ENCODE measurements around the gene TRIP4. TPM values are rescaled to one million over a fixed set of nuclear protein-coding genes. Genes with fewer than 3 reads are reported as not detected.
A peak's percentile ranks its signal among the peaks of the same experiment; 100 is the strongest.
"Not testable (repeated sequence)": the region's sequence is repeated elsewhere in the genome, so short reads cannot be mapped to it uniquely, and the experiment has no call there.

The TRIP4 gene
- total and polyA plus RNA-seq, 7 experiments from 2014 or later = 16.5 to 31.5 (median 26.4) TPM

- Histone ChIP-seq H3K27me3 (ENCODE audit: control insufficient read depth in 2 of 2, insufficient read depth in 2 of 2, low read length in 2 of 2) (no peaks in the 10 kb centered on the region), H3K4me3 (ENCODE audit: low read length) (no peak overlapping the region), H3K9me3 (ENCODE audit: control insufficient read depth in 2 of 3, low read length in 3 of 3) (no peaks in the 10 kb centered on the region), H3K27ac (ENCODE audit: low read depth, low read length) (no peak overlapping the region), H3K4me1 (ENCODE audit: control insufficient read depth in 2 of 2, insufficient read depth in 2 of 2, low read length in 2 of 2) (peaks cover 0 to 6% of the 10 kb centered on the region in 2 donors), H3K36me3 (ENCODE audit: control insufficient read depth in 2 of 3, insufficient read depth in 3 of 3, low read length in 3 of 3) (peaks cover 0 to 4% (median 0%) of the 10 kb centered on the region in 3 experiments)
- peak overlapping the region in 5 of 10 donors; percentile 3 to 37 (median 25) for H3K4me3 Mint-ChIP-seq
- peak overlapping the region in 8 of 9 donors; percentile 3 to 74 (median 32) for H3K27ac Mint-ChIP-seq
- no peaks in the 10 kb centered on the region for H3K9me3 Mint-ChIP-seq
- CTCF ChIA-PET = interaction anchor here (0.9 kb wide), 1 partner anchor 14 kb away, joined by 4 read pairs; no protein-coding TSS in a partner anchor
- POLR2A ChIA-PET = interaction anchor here (1.0 to 1.2 kb wide), 2 partner anchors 10 to 43 kb away, joined by 3 read pairs; no protein-coding TSS in a partner anchor
- intact Hi-C loops (cut with micrococcal nuclease) = no loop called here
- ATAC-seq (no peak), DNase-seq (no peak)
- H3K36me3 Mint-ChIP-seq = peaks cover 0 to 20% (median 9%) of the 10 kb centered on the region in 5 donors
- H3K4me1 Mint-ChIP-seq = peaks cover 35 to 71% (median 55%) of the 10 kb centered on the region in 7 donors
- H3K27me3 Mint-ChIP-seq = no peaks in the 10 kb centered on the region
Observed at GRCh38 chr15:64480891-64481290, 93.3 kb downstream of the TRIP4 start.

DNA sequence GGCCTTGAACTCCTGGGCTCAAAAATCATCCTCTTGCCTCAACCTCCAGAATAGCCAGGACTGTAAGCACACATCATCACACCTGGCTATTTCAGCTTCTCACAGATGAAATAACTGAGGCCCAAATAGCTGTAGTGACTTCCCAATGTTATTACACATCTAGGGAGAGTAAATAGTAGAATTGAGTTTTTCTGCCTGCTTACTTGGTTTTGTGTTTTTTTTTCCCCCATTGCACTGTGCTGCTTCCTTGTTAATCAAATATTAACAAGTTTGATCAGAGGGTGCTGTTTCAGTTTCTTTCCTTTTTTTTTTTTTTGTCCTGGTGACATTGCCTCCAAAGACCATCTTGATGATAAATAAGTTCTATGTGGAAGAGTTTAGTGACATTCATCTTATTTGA, 96.1 kb downstream of the TRIP4 start:
- peaks cover 0 to 5% (median 0%) of the 10 kb centered on the region in 3 experiments for H3K36me3 ChIP-seq (ENCODE audit: control insufficient read depth in 2 of 3, insufficient read depth in 3 of 3, low read length in 3 of 3)
- ATAC-seq = no peak
- CTCF ChIA-PET = interaction anchor here (1.1 kb wide), 1 partner anchor 11 kb away, joined by 3 read pairs; no protein-coding TSS in a partner anchor
- no peak overlapping the region for H3K4me3 ChIP-seq (ENCODE audit: low read length)
- H3K4me1 ChIP-seq (ENCODE audit: control insufficient read depth in 2 of 2, insufficient read depth in 2 of 2, low read length in 2 of 2) = no peaks in the 10 kb centered on the region
- Mint-ChIP-seq H3K4me1 (peaks cover 15 to 65% (median 41%) of the 10 kb centered on the region in 7 donors), H3K4me3 (no peak overlapping the region), H3K27me3 (no peaks in the 10 kb centered on the region), H3K9me3 (peaks cover 0 to 3% (median 0%) of the 10 kb centered on the region in 11 donors), H3K36me3 (peaks cover 4 to 37% (median 18%) of the 10 kb centered on the region in 5 donors), H3K27ac (peak overlapping the region in 6 of 9 donors; percentile 15 to 69 (median 44))
- no peak overlapping the region for H3K27ac ChIP-seq (ENCODE audit: low read depth, low read length)
- no peak for DNase-seq
- POLR2A ChIA-PET = interaction anchor here (0.6 to 1.6 kb wide), 4 partner anchors 11 to 17 kb away, joined by 3 to 6 read pairs (median 4); no protein-coding TSS in a partner anchor
- no peaks in the 10 kb centered on the region for H3K27me3 ChIP-seq (ENCODE audit: control insufficient read depth in 2 of 2, insufficient read depth in 2 of 2, low read length in 2 of 2)
- no peaks in the 10 kb centered on the region for H3K9me3 ChIP-seq (ENCODE audit: control insufficient read depth in 2 of 3, low read length in 3 of 3)
- intact Hi-C loops (cut with micrococcal nuclease) = no loop called here

- Mint-ChIP-seq H3K4me3 (no peak overlapping the region), H3K27ac (peak overlapping the region in 6 of 9 donors; percentile 1 to 87 (median 24)), H3K36me3 (peaks cover 4 to 40% (median 19%) of the 10 kb centered on the region in 5 donors), H3K27me3 (no peaks in the 10 kb centered on the region), H3K9me3 (peaks cover 0 to 3% (median 0%) of the 10 kb centered on the region in 11 donors), H3K4me1 (peaks cover 8 to 66% (median 38%) of the 10 kb centered on the region in 7 donors)
- no peak for DNase-seq
- no peaks in the 10 kb centered on the region for H3K9me3 ChIP-seq (ENCODE audit: control insufficient read depth in 2 of 3, low read length in 3 of 3)
- intact Hi-C loops (cut with micrococcal nuclease) = no loop called here
- POLR2A ChIA-PET = interaction anchor here (0.7 to 0.9 kb wide), 2 partner anchors 17 kb away, joined by 3 to 4 read pairs; no protein-coding TSS in a partner anchor
- H3K27me3 ChIP-seq (ENCODE audit: control insufficient read depth in 2 of 2, insufficient read depth in 2 of 2, low read length in 2 of 2) = no peaks in the 10 kb centered on the region
- CTCF ChIA-PET = no interaction called here
- no peak overlapping the region for H3K4me3 ChIP-seq (ENCODE audit: low read length)
- ATAC-seq = no peak
- H3K36me3 ChIP-seq (ENCODE audit: control insufficient read depth in 2 of 3, insufficient read depth in 3 of 3, low read length in 3 of 3) = peaks cover 0 to 9% (median 0%) of the 10 kb centered on the region in 3 experiments
- H3K4me1 ChIP-seq (ENCODE audit: control insufficient read depth in 2 of 2, insufficient read depth in 2 of 2, low read length in 2 of 2) = peaks cover 0 to 3% of the 10 kb centered on the region in 2 donors
- H3K27ac ChIP-seq (ENCODE audit: low read depth, low read length) = no peak overlapping the region
Observed at GRCh38 chr15:64485796-64486195, 98.2 kb downstream of the TRIP4 start.

- H3K36me3 Mint-ChIP-seq = peaks cover 4 to 27% (median 19%) of the 10 kb centered on the region in 5 donors
- intact Hi-C loops (cut with micrococcal nuclease) = no loop called here
Observed at GRCh38 chr15:64490598-64491259, 103.1 kb downstream of the TRIP4 start.

DNA sequence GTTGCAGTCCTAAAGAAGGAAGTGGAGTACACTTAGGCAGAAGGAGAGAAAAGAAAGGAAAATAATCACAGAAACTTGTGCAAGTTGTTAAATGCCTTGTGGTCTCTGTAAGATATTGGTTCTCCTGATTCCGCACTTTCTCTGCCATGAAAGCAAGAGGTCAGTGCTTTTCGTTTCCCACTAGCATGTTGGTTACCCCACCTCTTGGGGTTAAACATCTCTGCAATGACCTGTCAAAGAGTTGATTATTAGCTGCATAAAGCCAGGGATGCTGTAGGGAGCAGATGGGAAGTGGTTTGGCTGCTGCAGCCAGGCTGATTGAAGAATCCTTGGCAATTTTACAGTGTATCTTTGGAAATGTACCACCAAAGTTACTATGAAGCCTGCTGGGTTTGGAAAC, 106.0 kb downstream of the TRIP4 start:
- H3K27ac ChIP-seq (ENCODE audit: low read depth, low read length) = no peak overlapping the region
- no peak for DNase-seq
- no peak for ATAC-seq
- H3K4me1 Mint-ChIP-seq = peaks cover 32 to 87% (median 68%) of the 10 kb centered on the region in 7 donors
- H3K4me1 ChIP-seq (ENCODE audit: control insufficient read depth in 2 of 2, insufficient read depth in 2 of 2, low read length in 2 of 2) = peaks cover 0 to 42% of the 10 kb centered on the region in 2 donors
- CTCF ChIA-PET = no interaction called here
- no peaks in the 10 kb centered on the region for H3K27me3 ChIP-seq (ENCODE audit: control insufficient read depth in 2 of 2, insufficient read depth in 2 of 2, low read length in 2 of 2)
- peaks cover 0 to 4% (median 0%) of the 10 kb centered on the region in 3 experiments for H3K36me3 ChIP-seq (ENCODE audit: control insufficient read depth in 2 of 3, insufficient read depth in 3 of 3, low read length in 3 of 3)
- H3K27me3 Mint-ChIP-seq = no peaks in the 10 kb centered on the region
- peak overlapping the region in 2 of 10 donors; percentile 3 to 33 for H3K4me3 Mint-ChIP-seq
- H3K4me3 ChIP-seq (ENCODE audit: low read length) = no peak overlapping the region
- peak overlapping the region in 8 of 9 donors; percentile 32 to 85 (median 56) for H3K27ac Mint-ChIP-seq
- H3K36me3 Mint-ChIP-seq = peaks cover 5 to 21% (median 18%) of the 10 kb centered on the region in 5 donors
- POLR2A ChIA-PET = interaction anchor here (0.5 kb wide), 1 partner anchor 11 kb away, joined by 3 read pairs; no protein-coding TSS in a partner anchor
- H3K9me3 Mint-ChIP-seq = no peaks in the 10 kb centered on the region
- H3K9me3 ChIP-seq (ENCODE audit: control insufficient read depth in 2 of 3, low read length in 3 of 3) = no peaks in the 10 kb centered on the region
- intact Hi-C loops (cut with micrococcal nuclease) = no loop called here

More at GRCh38 chr15:64490598-64491259, 103.1 kb downstream of the TRIP4 start:
- H3K36me3 ChIP-seq (ENCODE audit: control insufficient read depth in 2 of 3, insufficient read depth in 3 of 3, low read length in 3 of 3) = peaks cover 0 to 7% (median 0%) of the 10 kb centered on the region in 3 experiments
- Mint-ChIP-seq H3K4me1 (peaks cover 24 to 80% (median 55%) of the 10 kb centered on the region in 7 donors), H3K27me3 (no peaks in the 10 kb centered on the region), H3K9me3 (peaks cover 0 to 3% (median 0%) of the 10 kb centered on the region in 11 donors), H3K4me3 (peak overlapping the region in 3 of 10 donors; percentile 12 to 36 (median 30)), H3K27ac (peak overlapping the region in 8 of 9 donors; percentile 25 to 85 (median 58))
- DNase-seq (no peak), ATAC-seq (no peak)
- H3K4me1 ChIP-seq (ENCODE audit: control insufficient read depth in 2 of 2, insufficient read depth in 2 of 2, low read length in 2 of 2) = peaks cover 0 to 28% of the 10 kb centered on the region in 2 donors
- ChIA-PET POLR2A (interaction anchor here (1.1 to 1.5 kb wide), 3 partner anchors 10 to 13 kb away, joined by 3 to 4 read pairs (median 3); no protein-coding TSS in a partner anchor), CTCF (interaction anchor here (0.7 kb wide), 1 partner anchor 23 kb away, joined by 3 read pairs; no protein-coding TSS in a partner anchor)
- no peaks in the 10 kb centered on the region for H3K27me3 ChIP-seq (ENCODE audit: control insufficient read depth in 2 of 2, insufficient read depth in 2 of 2, low read length in 2 of 2)
- H3K27ac ChIP-seq (ENCODE audit: low read depth, low read length) = no peak overlapping the region
- H3K4me3 ChIP-seq (ENCODE audit: low read length) = no peak overlapping the region
- no peaks in the 10 kb centered on the region for H3K9me3 ChIP-seq (ENCODE audit: control insufficient read depth in 2 of 3, low read length in 3 of 3)

- Histone ChIP-seq H3K36me3 (ENCODE audit: control insufficient read depth in 2 of 3, insufficient read depth in 3 of 3, low read length in 3 of 3) (peaks cover 0 to 13% (median 0%) of the 10 kb centered on the region in 3 experiments), H3K4me1 (ENCODE audit: control insufficient read depth in 2 of 2, insufficient read depth in 2 of 2, low read length in 2 of 2) (peaks cover 6 to 52% of the 10 kb centered on the region in 2 donors)
- Mint-ChIP-seq H3K4me3 (peak overlapping the region in 8 of 10 donors; percentile 0 to 62 (median 22)), H3K36me3 (peaks cover 15 to 34% (median 28%) of the 10 kb centered on the region in 5 donors), H3K27ac (peak overlapping the region in 8 of 9 donors; percentile 38 to 93 (median 80)), H3K4me1 (peaks cover 48 to 97% (median 83%) of the 10 kb centered on the region in 7 donors)
- H3K9me3 ChIP-seq (ENCODE audit: control insufficient read depth in 2 of 3, low read length in 3 of 3); H3K9me3 Mint-ChIP-seq; H3K4me3 ChIP-seq (ENCODE audit: low read length); DNase-seq; H3K27me3 ChIP-seq (ENCODE audit: control insufficient read depth in 2 of 2, insufficient read depth in 2 of 2, low read length in 2 of 2); H3K27me3 Mint-ChIP-seq; H3K27ac ChIP-seq (ENCODE audit: low read depth, low read length); ATAC-seq: not testable (repeated sequence)
- ChIA-PET POLR2A (interaction anchor here (0.6 kb wide), 1 partner anchor 33 kb away, joined by 5 read pairs; no protein-coding TSS in a partner anchor), CTCF (interaction anchor here (1.2 kb wide), 1 partner anchor 11 kb away, joined by 3 read pairs; no protein-coding TSS in a partner anchor)
- intact Hi-C loops (cut with micrococcal nuclease) = loop anchor here in 1 of 2 donors (2.0 kb wide), 1 partner anchor 15 kb away; no protein-coding TSS in a partner anchor
Observed at GRCh38 chr15:64495968-64496367, 108.3 kb downstream of the TRIP4 start.
